ENCODE results near the gene SERGEF. TPM values are rescaled to one million over a fixed set of nuclear protein-coding genes. Genes with fewer than 3 reads are reported as not detected.
A peak's percentile ranks its signal among the peaks of the same experiment; 100 is the strongest.

The SERGEF gene
- polyA plus RNA-seq, 1 of the 3 experiments (the other 2 are of a cell fraction), result 23.1 TPM

DNA sequence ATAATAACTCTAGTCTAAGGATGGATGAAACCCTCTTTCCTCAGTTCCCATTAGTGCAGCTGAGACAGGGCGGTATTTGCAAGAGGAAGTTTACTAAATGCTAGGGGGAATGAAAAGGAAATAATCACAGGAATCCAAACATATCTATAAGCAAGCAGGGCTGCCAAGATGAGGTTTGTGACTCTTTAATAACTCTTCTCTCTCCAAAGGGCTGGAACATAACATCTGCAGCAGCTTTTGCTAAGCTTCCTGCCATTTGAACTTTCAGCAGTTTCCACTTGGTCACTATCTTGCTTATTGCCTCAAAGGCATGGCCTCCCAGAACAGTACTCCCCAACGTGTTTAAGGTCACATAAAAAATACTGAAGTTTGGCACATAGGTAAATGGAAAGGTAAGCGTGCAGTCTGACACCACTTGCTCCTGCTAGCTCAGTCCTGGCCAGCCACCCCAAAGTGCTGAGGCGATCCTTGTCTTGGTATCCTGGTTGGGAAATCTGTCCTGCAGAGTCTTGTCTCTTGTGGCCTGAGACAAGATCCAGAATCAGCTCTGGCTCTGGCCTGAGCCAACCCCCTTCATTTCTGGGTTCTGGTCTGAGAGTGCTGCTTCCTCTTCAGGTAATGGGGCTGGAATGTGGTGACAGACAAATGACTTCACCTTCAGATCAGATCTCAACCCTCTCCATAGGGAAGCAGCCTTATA is 196.5 kb downstream of the SERGEF start:
- no peaks in the 10 kb centered on the region for H3K36me3 ChIP-seq (replicated peaks in 1 of 2; ENCODE audit: control insufficient read depth in 1 of 2, insufficient read depth in 2 of 2, low read length in 1 of 2)
- H2AFZ ChIP-seq (ENCODE audit: low read depth), result no peak overlapping the region
- TF ChIP-seq MAX (IDR thresholded peaks at IDR 0.05; ENCODE audit: low read depth) (no peak), TEAD4 (IDR thresholded peaks at IDR 0.05; ENCODE audit: borderline replicate concordance, insufficient read depth) (no peak), MXI1 (IDR thresholded peaks at IDR 0.05; ENCODE audit: low read depth, low read length) (no peak), FOXJ3 (CRISPR knock-in tag; IDR thresholded peaks at IDR 0.05) (no peak), NFIC (IDR thresholded peaks at IDR 0.05; ENCODE audit: borderline replicate concordance) (no peak), RCOR1 (IDR thresholded peaks at IDR 0.05; ENCODE audit: low read length) (no peak)
- H3F3A ChIP-seq (replicated peaks; ENCODE audit: insufficient read depth), result no peaks in the 10 kb centered on the region
- no peaks in the 10 kb centered on the region for H3K27me3 ChIP-seq (ENCODE audit: insufficient read depth)
- H3K9me2 ChIP-seq, result no peaks in the 10 kb centered on the region
- no peaks in the 10 kb centered on the region for H3K79me2 ChIP-seq (ENCODE audit: insufficient read depth)
- H3K9ac ChIP-seq, result no peak overlapping the region
- H3K4me2 ChIP-seq, result no peak overlapping the region
- POLR2A ChIA-PET, result no interaction called here
- H3K27ac ChIP-seq (ENCODE audit: low read depth in 2 of 2, low read length in 1 of 2), result no peak overlapping the region; a peak in 1 of 4 replicates
- no peak overlapping the region for H3K4me3 ChIP-seq (ENCODE audit: low read depth in 2 of 2, low read length in 1 of 2)
- CTCF ChIA-PET, result interaction anchor here (0.7 to 2.0 kb wide), 5 partner anchors 9 to 85 kb away, joined by 4 to 7 read pairs (median 4); partner anchors contain the start of gene KCNC1
- no peaks in the 10 kb centered on the region for H3K9me3 ChIP-seq
- no peaks in the 10 kb centered on the region for H4K20me1 ChIP-seq (ENCODE audit: insufficient read depth)
- no peak for DNase-seq
- 67% methylated on average over 3 of the region's 4 CpGs for WGBS (ENCODE audit: low lambda C conversion rate)
- H3K4me1 ChIP-seq (ENCODE audit: control insufficient read depth in 1 of 2, insufficient read depth in 2 of 2, low read depth in 1 of 2, low read length in 1 of 2), result peaks cover 11 to 30% of the 10 kb centered on the region in 2 experiments

- Histone ChIP-seq H3K79me2 (ENCODE audit: insufficient read depth) (no peaks in the 10 kb centered on the region), H3K4me3 (ENCODE audit: low read depth in 2 of 2, low read length in 1 of 2) (no peak overlapping the region), H3K9me2 (no peaks in the 10 kb centered on the region), H4K20me1 (ENCODE audit: insufficient read depth) (no peaks in the 10 kb centered on the region), H3F3A (replicated peaks; ENCODE audit: insufficient read depth) (no peaks in the 10 kb centered on the region), H3K27me3 (ENCODE audit: insufficient read depth) (no peaks in the 10 kb centered on the region), H3K9me3 (no peaks in the 10 kb centered on the region), H3K36me3 (replicated peaks in 1 of 2; ENCODE audit: control insufficient read depth in 1 of 2, insufficient read depth in 2 of 2, low read length in 1 of 2) (no peaks in the 10 kb centered on the region), H3K4me2 (no peak overlapping the region), H3K9ac (no peak overlapping the region), H3K27ac (ENCODE audit: low read depth in 2 of 2, low read length in 1 of 2) (no peak overlapping the region; a peak in 1 of 4 replicates), H3K4me1 (ENCODE audit: control insufficient read depth in 1 of 2, insufficient read depth in 2 of 2, low read depth in 1 of 2, low read length in 1 of 2) (peaks cover 18 to 47% of the 10 kb centered on the region in 2 experiments), H2AFZ (ENCODE audit: low read depth) (no peak overlapping the region)
- no peak for TF ChIP-seq FOSL2 (IDR thresholded peaks at IDR 0.05; ENCODE audit: borderline replicate concordance, low read depth)
- no peak for TF ChIP-seq GATA2 (CRISPR knock-in tag; IDR thresholded peaks at IDR 0.05)
- WGBS (ENCODE audit: low lambda C conversion rate), result 92% methylated on average over 1 of the region's 1 CpG
- POLR2A ChIA-PET, result no interaction called here
- no peak for DNase-seq
- CTCF ChIA-PET, result no interaction called here
Observed at GRCh38 chr11:17814546-17814945, 198.3 kb downstream of the SERGEF start.

DNA sequence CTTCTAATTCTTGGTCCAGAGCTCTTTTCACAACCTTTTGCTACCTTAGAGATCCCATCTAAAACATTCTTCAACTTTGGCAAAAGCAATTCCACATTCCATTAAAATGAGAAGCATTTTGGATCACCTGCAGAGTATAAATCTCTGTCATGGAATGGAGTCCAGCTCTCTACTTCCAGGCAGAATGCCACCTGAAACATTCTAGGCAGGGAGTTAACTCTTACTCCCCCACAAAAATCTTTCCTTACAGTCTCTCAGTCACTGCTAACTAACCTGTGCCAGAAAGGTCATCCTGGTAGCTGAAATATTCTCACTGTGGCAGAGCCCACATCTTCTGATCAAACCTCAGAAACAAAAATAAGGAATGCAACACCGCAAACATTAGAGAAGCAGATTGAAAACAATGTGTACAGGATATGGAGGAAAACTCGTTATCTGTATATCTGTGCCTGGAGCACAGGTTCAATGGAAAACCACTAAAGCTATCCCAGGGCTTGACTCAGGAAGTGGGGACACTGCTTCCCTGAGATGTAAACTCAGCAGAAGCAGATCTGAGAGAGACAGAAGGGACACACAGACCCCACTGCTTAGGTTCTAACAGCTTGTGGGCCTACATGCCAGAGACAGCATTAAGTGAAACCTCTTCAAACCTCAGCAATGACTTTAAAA is 199.3 kb downstream of the SERGEF start:
- no peak for DNase-seq
- CTCF ChIA-PET, result interaction anchor here (1.1 to 4.0 kb wide), 6 partner anchors 11 to 215 kb away, joined by 3 to 35 read pairs (median 4); no protein-coding TSS in a partner anchor
- 58% methylated on average over 2 of the region's 2 CpGs for WGBS (ENCODE audit: low lambda C conversion rate)

More for the DNA sequence above, 199.3 kb downstream of the SERGEF start:
- Histone ChIP-seq H3F3A (replicated peaks; ENCODE audit: insufficient read depth) (no peaks in the 10 kb centered on the region), H3K4me3 (ENCODE audit: low read depth in 2 of 2, low read length in 1 of 2) (no peak overlapping the region), H3K27ac (ENCODE audit: low read depth in 2 of 2, low read length in 1 of 2) (peak overlapping the region in 1 of 2 experiments; percentile 65; a peak in 2 of 4 replicates), H3K4me2 (no peak overlapping the region), H3K79me2 (ENCODE audit: insufficient read depth) (no peaks in the 10 kb centered on the region), H3K9me2 (no peaks in the 10 kb centered on the region), H3K9ac (no peak overlapping the region), H4K20me1 (ENCODE audit: insufficient read depth) (no peaks in the 10 kb centered on the region), H3K9me3 (no peaks in the 10 kb centered on the region), H3K4me1 (ENCODE audit: control insufficient read depth in 1 of 2, insufficient read depth in 2 of 2, low read depth in 1 of 2, low read length in 1 of 2) (peaks cover 18 to 47% of the 10 kb centered on the region in 2 experiments), H3K27me3 (ENCODE audit: insufficient read depth) (no peaks in the 10 kb centered on the region), H3K36me3 (replicated peaks in 1 of 2; ENCODE audit: control insufficient read depth in 1 of 2, insufficient read depth in 2 of 2, low read length in 1 of 2) (no peaks in the 10 kb centered on the region), H2AFZ (ENCODE audit: low read depth) (no peak overlapping the region)
- POLR2A ChIA-PET, result no interaction called here
- TF ChIP-seq PBX3 (IDR thresholded peaks at IDR 0.05), result peak; percentile 76
- peak; percentile 82 for TF ChIP-seq NFIC (IDR thresholded peaks at IDR 0.05; ENCODE audit: borderline replicate concordance)
- TF ChIP-seq EP300 (IDR thresholded peaks at IDR 0.05; ENCODE audit: borderline replicate concordance in 1 of 2, low read depth in 1 of 2, low read length in 1 of 2), result peak in 1 of 2 experiments; percentile 40; a peak in 1 of 4 replicates
- TF ChIP-seq FOSL2 (IDR thresholded peaks at IDR 0.05; ENCODE audit: borderline replicate concordance, low read depth), result 0 out of 2 replicates have a peak, but pooled peaks have one; percentile 14
- 0 out of 2 replicates have a peak, but pooled peaks have one; percentile 45 for TF ChIP-seq TEAD4 (IDR thresholded peaks at IDR 0.05; ENCODE audit: borderline replicate concordance, insufficient read depth)
- TF ChIP-seq RCOR1 (IDR thresholded peaks at IDR 0.05; ENCODE audit: low read length), result no peak
- peak; percentile 65 for TF ChIP-seq TCF12 (IDR thresholded peaks at IDR 0.05)
- TF ChIP-seq SIN3A (IDR thresholded peaks at IDR 0.05; ENCODE audit: borderline replicate concordance, low read depth, low read length), result no peak
- TF ChIP-seq JUND (IDR thresholded peaks at IDR 0.05), result peak; percentile 35; the same call in 1 of the 2 replicates

Data from SK-N-SH (cell line).